Measurements from ENCODE around the gene WFS1.

Gene WFS1

GRCh38 chr4:6336166-6336565, 66.5 kb downstream of the WFS1 start:
- no peaks in the 10 kb centered on the region for H3K36me3 Mint-ChIP-seq (ENCODE audit: low read depth)
- H3K4me3 Mint-ChIP-seq = no peak overlapping the region
- no peak for DNase-seq
- peaks cover 12% of the 10 kb centered on the region for H3K4me1 Mint-ChIP-seq
- H3K27ac Mint-ChIP-seq = no peak overlapping the region
- peaks cover 19% of the 10 kb centered on the region for H3K27me3 Mint-ChIP-seq (ENCODE audit: low read depth, poor library complexity)
- H3K9me3 Mint-ChIP-seq = no peaks in the 10 kb centered on the region
- no peak for TF ChIP-seq CTCF (IDR thresholded peaks at IDR 0.05)

GRCh38 chr4:6337331-6337935, 67.8 kb downstream of the WFS1 start:
- Mint-ChIP-seq H3K4me3 (no peak overlapping the region), H3K9me3 (no peaks in the 10 kb centered on the region), H3K4me1 (peaks cover 12% of the 10 kb centered on the region), H3K27ac (no peak overlapping the region), H3K36me3 (ENCODE audit: low read depth) (no peaks in the 10 kb centered on the region), H3K27me3 (ENCODE audit: low read depth, poor library complexity) (peaks cover 19% of the 10 kb centered on the region)
- TF ChIP-seq CTCF (IDR thresholded peaks at IDR 0.05) = no peak
- no peak for DNase-seq

DNA sequence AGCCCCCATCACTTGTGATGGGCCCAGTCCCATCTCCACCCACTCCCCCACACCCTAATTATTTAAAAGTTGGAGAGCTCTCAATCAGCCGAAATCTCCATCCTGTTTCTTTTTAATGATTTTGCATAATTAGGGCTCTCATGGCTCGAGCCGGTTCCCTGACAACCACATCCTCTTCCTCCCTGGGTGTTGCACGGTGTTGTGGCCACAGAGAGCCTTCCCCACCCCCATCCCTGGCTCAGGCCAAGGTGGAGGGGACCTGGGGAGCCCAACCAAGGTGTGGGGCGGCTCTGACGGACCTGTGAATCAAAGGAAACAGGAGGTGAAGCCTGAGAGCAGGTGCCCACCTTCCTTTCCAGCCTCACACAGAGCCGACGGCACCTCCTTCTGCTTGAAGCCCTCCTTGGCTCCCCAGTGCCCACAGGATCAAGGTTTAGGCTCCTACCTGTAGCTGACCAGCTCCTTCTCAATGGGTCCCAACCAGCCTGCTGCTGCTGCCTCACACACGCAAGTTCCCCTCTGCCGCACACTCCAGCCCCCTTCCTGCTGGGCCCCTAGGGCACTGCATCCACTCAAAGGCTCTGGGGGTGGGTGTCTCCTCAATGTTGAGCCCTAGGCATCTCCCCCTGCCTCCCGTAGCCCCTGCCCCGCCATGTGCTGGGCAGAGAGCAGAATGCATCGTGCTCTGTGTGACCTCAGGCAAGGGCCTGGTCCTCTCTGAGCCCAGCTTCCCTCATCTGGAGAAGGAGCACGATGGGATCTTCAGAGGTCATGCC, 68.7 kb downstream of the WFS1 start:
- Mint-ChIP-seq H3K9me3 (no peaks in the 10 kb centered on the region), H3K36me3 (ENCODE audit: low read depth) (no peaks in the 10 kb centered on the region), H3K4me3 (no peak overlapping the region), H3K27ac (no peak overlapping the region), H3K27me3 (ENCODE audit: low read depth, poor library complexity) (peaks cover 19% of the 10 kb centered on the region), H3K4me1 (peaks cover 12% of the 10 kb centered on the region)
- TF ChIP-seq CTCF (IDR thresholded peaks at IDR 0.05) = no peak
- DNase-seq = no peak

GRCh38 chr4:6338951-6339817, 69.5 kb downstream of the WFS1 start:
- no peak for DNase-seq
- TF ChIP-seq CTCF (IDR thresholded peaks at IDR 0.05) = no peak
- H3K27me3 Mint-ChIP-seq (ENCODE audit: low read depth, poor library complexity) = peaks cover 19% of the 10 kb centered on the region
- no peaks in the 10 kb centered on the region for H3K9me3 Mint-ChIP-seq
- peaks cover 12% of the 10 kb centered on the region for H3K4me1 Mint-ChIP-seq
- no peak overlapping the region for H3K4me3 Mint-ChIP-seq
- no peaks in the 10 kb centered on the region for H3K36me3 Mint-ChIP-seq (ENCODE audit: low read depth)
- no peak overlapping the region for H3K27ac Mint-ChIP-seq

- Mint-ChIP-seq H3K27ac (no peak overlapping the region), H3K27me3 (ENCODE audit: low read depth, poor library complexity) (peaks cover 19% of the 10 kb centered on the region), H3K4me1 (peaks cover 12% of the 10 kb centered on the region), H3K4me3 (no peak overlapping the region), H3K9me3 (no peaks in the 10 kb centered on the region), H3K36me3 (ENCODE audit: low read depth) (no peaks in the 10 kb centered on the region)
- no peak for TF ChIP-seq CTCF (IDR thresholded peaks at IDR 0.05)
- DNase-seq = no peak
Measured at GRCh38 chr4:6339818-6340445, 70.3 kb downstream of the WFS1 start.
